ENCODE measurements around the gene SLC6A17.

The SLC6A17 gene

DNA sequence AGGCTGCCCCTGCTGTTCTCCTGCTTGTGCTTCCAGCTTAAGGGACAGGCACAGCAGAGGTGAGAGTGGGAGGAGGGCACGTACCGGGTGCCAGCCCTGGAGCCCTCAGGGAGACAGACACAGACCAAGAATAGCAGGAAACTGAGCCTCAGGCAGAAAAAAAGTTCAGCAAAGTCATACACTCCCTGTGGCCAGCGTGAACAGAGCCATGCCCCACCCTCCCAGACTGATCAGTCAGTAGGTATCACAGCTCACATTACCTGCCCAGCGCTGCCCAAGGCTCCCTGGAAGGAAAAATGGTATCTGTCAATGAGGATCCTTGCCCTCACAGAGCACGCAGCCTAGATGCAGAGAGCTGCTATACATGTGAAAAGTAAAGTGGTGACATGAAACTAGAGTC is 36.7 kb upstream of the SLC6A17 start:
- no peaks in the 10 kb centered on the region for H3K36me3 ChIP-seq (replicated peaks; ENCODE audit: low read depth, low read length)
- H3K4me2 ChIP-seq (ENCODE audit: low read length), result no peak overlapping the region
- no peaks in the 10 kb centered on the region for H4K20me1 ChIP-seq (ENCODE audit: insufficient read depth, low read length)
- H2AFZ ChIP-seq (ENCODE audit: low read depth, low read length), result no peak overlapping the region
- H3K79me2 ChIP-seq (ENCODE audit: low read length), result no peaks in the 10 kb centered on the region
- TF ChIP-seq CTCF (IDR thresholded peaks at IDR 0.05; ENCODE audit: low read depth, low read length) (no peak), EZH2phosphoT487 (IDR thresholded peaks at IDR 0.05; ENCODE audit: low read depth) (no peak)
- no peak overlapping the region for H3K27ac ChIP-seq (ENCODE audit: low read length)
- H3K4me1 ChIP-seq (ENCODE audit: low read length), result no peaks in the 10 kb centered on the region
- no peaks in the 10 kb centered on the region for H3K9me3 ChIP-seq (ENCODE audit: insufficient read depth, low read length)
- H3K4me3 ChIP-seq (ENCODE audit: low read length), result no peak overlapping the region
- no peak overlapping the region for H3K9ac ChIP-seq (ENCODE audit: low read length)
- 0 out of 2 replicates have a peak, but pooled peaks cover 9% of the 10 kb centered on the region for H3K27me3 ChIP-seq (ENCODE audit: low read depth, low read length)

DNA sequence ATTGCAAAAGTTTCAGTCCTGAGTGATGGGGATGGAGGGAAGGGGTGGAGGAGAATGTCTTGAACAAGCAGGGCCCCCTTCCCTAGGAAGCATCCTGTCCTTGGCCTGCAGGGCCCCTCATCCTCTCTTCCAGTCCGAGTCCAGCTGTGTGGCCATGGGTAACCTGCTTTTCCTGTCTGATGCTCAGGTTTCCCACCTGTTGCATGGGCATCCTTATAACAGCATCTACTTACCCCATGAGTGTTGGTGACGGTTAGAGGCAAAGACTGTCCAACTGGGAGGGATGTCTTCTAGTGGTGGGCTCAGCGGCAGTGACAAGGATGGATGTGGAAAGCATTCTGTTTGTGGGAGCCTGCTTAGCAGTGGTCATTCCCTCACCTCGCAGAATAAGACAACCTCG is 36.1 kb upstream of the SLC6A17 start:
- Histone ChIP-seq H2AFZ (ENCODE audit: low read depth, low read length) (no peak overlapping the region), H3K27ac (ENCODE audit: low read length) (no peak overlapping the region), H3K27me3 (ENCODE audit: low read depth, low read length) (0 out of 2 replicates have a peak, but pooled peaks cover 9% of the 10 kb centered on the region), H3K4me1 (ENCODE audit: low read length) (no peaks in the 10 kb centered on the region), H3K4me2 (ENCODE audit: low read length) (no peak overlapping the region), H3K79me2 (ENCODE audit: low read length) (no peaks in the 10 kb centered on the region), H3K9me3 (ENCODE audit: insufficient read depth, low read length) (no peaks in the 10 kb centered on the region), H4K20me1 (ENCODE audit: insufficient read depth, low read length) (no peaks in the 10 kb centered on the region), H3K4me3 (ENCODE audit: low read length) (no peak overlapping the region), H3K9ac (ENCODE audit: low read length) (no peak overlapping the region), H3K36me3 (replicated peaks; ENCODE audit: low read depth, low read length) (no peaks in the 10 kb centered on the region)
- TF ChIP-seq EZH2phosphoT487 (IDR thresholded peaks at IDR 0.05; ENCODE audit: low read depth) (no peak), CTCF (IDR thresholded peaks at IDR 0.05; ENCODE audit: low read depth, low read length) (no peak)

DNA sequence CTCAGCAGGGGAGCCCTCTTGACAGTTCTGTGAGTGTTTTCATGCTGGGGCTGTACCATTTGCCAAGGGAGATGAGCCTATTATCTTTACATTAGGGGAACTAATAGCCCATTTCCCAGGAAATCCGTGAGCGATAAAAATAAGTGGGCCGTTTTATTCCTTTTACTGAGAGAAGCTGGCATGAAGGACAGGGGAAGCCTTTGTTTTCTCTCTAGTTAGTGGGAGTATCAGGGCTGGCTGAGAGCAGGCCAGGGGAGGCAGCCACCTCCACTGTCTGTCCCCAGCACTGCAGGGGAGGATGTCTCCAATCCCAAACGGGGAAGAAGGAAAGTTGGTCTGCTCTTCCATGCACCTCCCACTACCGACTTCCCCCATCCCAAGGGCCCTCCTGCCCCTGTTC is 35.5 kb upstream of the SLC6A17 start:
- TF ChIP-seq CTCF (IDR thresholded peaks at IDR 0.05; ENCODE audit: low read depth, low read length) (no peak), EZH2phosphoT487 (IDR thresholded peaks at IDR 0.05; ENCODE audit: low read depth) (no peak)
- Histone ChIP-seq H3K27ac (ENCODE audit: low read length) (no peak overlapping the region), H4K20me1 (ENCODE audit: insufficient read depth, low read length) (no peaks in the 10 kb centered on the region), H3K79me2 (ENCODE audit: low read length) (no peaks in the 10 kb centered on the region), H3K4me3 (ENCODE audit: low read length) (no peak overlapping the region), H3K9me3 (ENCODE audit: insufficient read depth, low read length) (no peaks in the 10 kb centered on the region), H3K9ac (ENCODE audit: low read length) (no peak overlapping the region), H3K27me3 (ENCODE audit: low read depth, low read length) (0 out of 2 replicates have a peak, but pooled peaks cover 9% of the 10 kb centered on the region), H2AFZ (ENCODE audit: low read depth, low read length) (no peak overlapping the region), H3K4me2 (ENCODE audit: low read length) (no peak overlapping the region), H3K36me3 (replicated peaks; ENCODE audit: low read depth, low read length) (no peaks in the 10 kb centered on the region), H3K4me1 (ENCODE audit: low read length) (no peaks in the 10 kb centered on the region)

GRCh38 chr1:110118636-110119396 is 31.5 kb upstream of the SLC6A17 start:
- no peaks in the 10 kb centered on the region for H3K9me3 ChIP-seq (ENCODE audit: insufficient read depth, low read length)
- H3K4me1 ChIP-seq (ENCODE audit: low read length), result no peaks in the 10 kb centered on the region
- no peaks in the 10 kb centered on the region for H3K36me3 ChIP-seq (replicated peaks; ENCODE audit: low read depth, low read length)
- H3K27ac ChIP-seq (ENCODE audit: low read length), result no peak overlapping the region
- no peak overlapping the region for H3K4me3 ChIP-seq (ENCODE audit: low read length)
- H3K9ac ChIP-seq (ENCODE audit: low read length), result no peak overlapping the region
- H3K4me2 ChIP-seq (ENCODE audit: low read length), result no peak overlapping the region
- 0 out of 2 replicates have a peak, but pooled peaks cover 9% of the 10 kb centered on the region for H3K27me3 ChIP-seq (ENCODE audit: low read depth, low read length)
- no peak for TF ChIP-seq EZH2phosphoT487 (IDR thresholded peaks at IDR 0.05; ENCODE audit: low read depth)
- no peak for TF ChIP-seq CTCF (IDR thresholded peaks at IDR 0.05; ENCODE audit: low read depth, low read length)
- no peaks in the 10 kb centered on the region for H3K79me2 ChIP-seq (ENCODE audit: low read length)
- H4K20me1 ChIP-seq (ENCODE audit: insufficient read depth, low read length), result no peaks in the 10 kb centered on the region
- H2AFZ ChIP-seq (ENCODE audit: low read depth, low read length), result no peak overlapping the region
